HG02642 (cell line): Measurements from ENCODE around the gene KLHL11.

Experiments used
- ATAC-seq: cut with Tn5 transposase; IDR thresholded peaks from one replicate; pipeline ENCODE4 v1.9.1; 2021; ENCODE audit warnings: mild to moderate bottlenecking; ENCODE audit not compliant: unreplicated experiment, poor library complexity

The KLHL11 gene

DNA sequence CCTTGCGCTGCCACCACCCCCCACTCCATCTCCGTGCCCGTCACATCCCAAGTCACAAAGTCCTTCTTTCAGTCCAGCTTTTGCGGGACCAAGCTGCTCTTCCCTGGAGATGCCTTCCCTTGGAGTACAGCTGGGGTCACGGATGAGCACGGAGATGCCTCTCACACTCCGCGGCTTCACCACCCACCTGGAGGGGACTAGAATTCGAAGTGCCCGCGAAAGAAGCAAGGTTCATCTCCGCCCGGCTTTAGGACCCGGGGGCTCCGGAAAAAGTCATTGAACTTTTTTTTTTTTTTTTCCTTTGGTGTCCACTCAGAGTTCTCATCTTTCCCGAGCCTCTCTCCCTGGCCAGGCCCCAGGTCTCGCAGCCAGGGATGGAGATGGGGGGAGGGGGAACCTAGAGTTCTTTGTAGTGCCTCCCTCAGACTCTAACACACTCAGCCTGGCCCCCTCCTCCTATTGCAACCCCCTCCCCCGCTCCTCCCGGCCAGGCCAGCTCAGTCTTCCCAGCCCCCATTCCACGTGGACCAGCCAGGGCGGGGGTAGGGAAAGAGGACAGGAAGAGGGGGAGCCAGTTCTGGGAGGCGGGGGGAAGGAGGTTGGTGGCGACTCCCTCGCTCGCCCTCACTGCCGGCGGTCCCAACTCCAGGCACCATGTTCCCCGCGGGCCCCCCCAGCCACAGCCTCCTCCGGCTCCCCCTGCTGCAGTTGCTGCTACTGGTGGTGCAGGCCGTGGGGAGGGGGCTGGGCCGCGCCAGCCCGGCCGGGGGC is 52.7 kb downstream of the KLHL11 start, which contains the start of gene FKBP10:
FKBP10 (plus strand) TSS at position 624 of the 771 bp plus-strand sequence; CDS start at position 655, 31 bp downstream.
- no peak for ATAC-seq

DNA sequence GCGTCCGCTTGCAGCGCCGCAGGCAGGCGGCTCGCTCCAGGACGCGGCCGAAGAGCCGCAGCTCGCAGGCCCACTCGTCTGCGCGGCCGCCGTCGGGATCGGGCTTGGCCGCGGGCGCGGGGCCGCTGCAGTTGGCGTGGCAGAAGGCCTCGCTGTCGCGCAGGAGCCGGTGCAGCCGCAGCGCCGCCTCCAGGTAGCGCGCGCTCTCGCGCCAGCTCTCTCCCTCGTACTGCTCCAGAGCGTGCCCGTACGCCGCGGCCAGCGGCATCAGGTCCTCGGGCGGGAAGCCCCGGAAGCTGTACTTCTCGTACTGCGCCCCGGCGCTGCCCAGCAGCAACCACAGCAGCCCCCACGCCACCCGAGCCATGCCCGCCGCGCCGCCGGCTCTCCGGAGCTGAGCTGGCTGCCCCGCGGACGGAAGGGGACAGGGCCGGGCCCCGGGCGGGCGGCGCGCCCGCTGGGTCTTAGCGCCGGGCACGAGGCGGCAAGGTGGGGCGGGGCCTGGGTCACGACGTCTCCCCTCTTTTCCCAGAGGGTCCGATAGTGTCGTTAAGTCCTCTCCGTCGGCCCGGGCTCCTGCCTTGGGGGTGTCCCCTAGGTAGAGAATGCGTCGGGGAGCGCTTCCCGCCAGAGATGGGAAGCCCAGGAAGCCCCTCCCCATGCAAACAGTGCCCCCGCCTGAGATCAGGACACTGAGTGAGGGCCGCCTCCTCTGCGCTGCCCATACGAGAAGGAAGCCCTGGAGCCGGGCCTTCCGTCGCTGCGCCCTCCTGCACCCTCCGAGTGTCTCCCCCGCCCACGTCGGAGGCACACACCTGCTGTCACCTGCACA is 53.5 kb downstream of the KLHL11 start, which contains the start of gene P3H4:
P3H4 (minus strand) TSS at position 401 of the 832 bp plus-strand sequence; CDS start at position 367, 34 bp downstream.
- peak; percentile 68 for ATAC-seq

DNA sequence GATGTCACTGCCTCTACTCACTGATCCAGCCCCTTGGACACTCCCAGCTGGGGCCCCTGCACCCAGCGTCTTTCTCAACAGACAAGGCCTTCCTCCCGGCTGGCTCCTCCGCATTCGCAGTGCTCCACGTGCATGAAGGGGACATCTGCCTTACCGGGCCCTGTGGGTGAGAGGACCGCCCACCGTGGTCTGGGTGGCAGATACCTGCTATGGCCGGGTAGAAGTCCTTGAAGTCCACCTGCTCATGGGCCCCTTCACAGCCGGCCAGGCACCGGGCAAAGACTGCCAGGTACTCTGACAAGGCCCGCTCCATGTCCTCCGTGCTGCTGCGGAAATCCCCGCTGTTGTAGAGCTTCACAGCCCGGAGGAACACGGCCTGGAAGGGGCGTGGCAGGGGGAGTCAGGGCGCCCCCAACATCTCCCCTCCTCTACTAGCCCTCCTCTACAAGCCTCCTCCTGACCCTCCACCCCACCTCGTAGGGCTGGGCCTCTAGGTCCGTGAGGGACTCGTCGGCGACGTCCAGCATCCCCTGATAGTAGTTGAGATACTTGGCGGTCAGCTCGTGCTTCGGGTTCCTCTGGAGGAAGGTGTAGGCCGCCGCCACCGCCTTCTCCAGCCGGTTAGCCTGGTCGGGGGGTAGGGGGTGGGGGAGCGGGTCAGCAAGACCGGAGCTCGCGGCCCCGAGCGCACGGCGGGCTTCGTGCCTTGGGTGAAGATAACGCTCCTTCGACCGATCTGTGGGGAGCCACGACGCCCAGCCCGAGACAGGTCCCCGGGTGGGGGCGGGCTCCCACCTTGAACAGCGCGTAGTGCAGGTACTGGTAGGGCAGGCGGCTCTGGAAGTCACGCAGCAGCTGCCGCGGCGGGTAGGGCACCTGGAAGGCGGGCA is 54.3 kb downstream of the KLHL11 start:
- ATAC-seq: peak; percentile 15

DNA sequence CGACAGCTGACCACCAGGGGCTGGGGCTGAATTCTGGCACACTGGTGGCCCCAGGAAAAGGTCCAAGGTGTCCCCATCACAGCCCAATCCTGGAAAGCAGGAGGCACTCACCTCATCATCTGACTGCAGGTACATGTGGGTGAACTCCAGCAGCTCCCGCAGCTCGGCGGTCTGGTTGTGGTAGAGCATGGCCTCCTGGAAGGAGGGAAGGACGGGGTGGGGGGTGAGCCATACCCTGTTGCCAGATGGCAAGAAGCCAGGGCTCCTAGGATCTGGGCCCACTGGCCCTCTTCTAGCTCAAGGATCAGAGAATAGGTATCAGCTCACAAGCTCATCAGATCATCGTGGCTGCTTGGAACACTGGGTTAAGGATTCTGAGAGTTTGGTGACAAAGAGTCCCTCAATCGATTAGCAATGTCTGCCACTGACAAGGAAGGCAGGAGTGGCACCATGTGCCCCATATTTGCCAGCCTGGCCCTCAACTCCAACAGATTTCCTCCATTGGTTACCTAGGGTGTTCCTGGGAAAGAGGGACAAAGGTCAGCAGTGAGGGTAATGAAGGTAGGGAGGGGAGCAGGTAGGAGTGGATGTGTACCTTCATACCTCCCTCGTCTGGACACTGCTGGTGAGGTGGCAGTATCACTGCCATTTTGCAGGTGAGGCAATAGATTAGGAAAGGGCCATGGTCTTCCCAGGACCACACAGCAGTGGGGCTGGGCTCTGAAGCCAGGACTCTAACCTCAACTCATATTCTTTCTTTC is 58.4 kb downstream of the KLHL11 start:
- ATAC-seq: no peak
